ENCODE measurements around the gene MBD3L3.
A peak's percentile ranks its signal among the peaks of the same experiment; 100 is the strongest.
"Not testable (repeated sequence)": the region's sequence is repeated elsewhere in the genome, so short reads cannot be mapped to it uniquely, and the experiment has no call there.

Gene MBD3L3

DNA sequence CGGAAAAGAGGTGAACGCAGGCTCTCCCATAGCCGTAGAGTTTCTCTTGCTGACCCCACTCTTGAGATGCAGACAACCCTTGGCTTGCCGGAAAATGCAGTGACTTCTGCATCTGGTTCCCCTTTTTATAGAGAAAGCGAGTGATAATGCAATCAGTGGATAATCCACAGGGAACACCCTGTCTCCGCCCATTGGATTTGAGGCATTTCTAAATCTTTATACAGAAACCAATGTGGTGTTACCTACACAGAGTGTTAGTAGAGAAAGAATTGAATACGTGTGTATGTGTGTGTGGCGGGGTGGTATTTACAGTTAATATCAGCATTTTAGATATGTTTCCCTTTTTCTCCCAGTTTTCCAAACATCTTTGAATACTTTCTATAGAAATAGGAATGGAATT lies at the start of gene MBD3L3:
MBD3L3 (minus strand) TSS at position 101 of the 400 bp plus-strand sequence; CDS start at position 30, 71 bp downstream.
- DNase-seq (ENCODE audit: low spot score), result not testable (repeated sequence)

DNA sequence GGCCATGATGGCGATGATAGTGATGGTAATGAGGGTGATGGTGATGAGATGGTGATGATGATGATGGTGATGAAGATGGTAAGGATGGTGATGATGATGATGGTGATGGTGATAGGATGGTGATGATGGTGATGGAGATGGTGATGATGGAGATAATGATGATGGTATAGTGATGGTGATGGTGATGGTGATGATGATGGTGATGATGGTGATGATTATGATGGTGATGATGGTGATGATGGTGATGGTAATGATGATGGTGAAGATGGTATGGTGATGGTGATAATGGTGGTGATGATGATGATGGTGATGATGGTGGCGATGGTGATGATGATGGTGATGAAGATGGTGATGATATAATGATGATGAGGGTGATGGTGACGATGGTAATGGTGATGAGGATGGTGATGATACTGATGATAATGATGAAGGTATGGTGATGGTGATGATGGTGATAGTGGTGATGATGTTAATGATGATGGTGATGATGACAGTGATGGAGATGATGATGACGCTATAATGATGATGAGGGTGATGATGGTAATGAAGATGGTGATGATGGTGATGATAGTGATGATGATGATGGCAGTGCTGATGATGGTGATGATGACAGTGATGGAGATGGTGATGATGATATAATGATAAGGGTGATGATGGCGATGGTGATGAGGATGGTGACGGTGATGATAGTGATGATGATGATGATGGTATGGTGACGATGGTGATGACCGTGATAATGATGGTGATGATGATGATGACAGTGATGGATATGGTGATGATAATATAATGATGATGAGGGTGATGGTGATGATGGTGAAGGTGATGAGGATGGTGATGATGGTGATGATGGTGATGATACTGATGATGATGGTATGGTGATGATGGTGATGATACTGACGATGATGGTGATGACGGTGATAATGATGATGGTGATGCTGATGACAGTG lies 48.5 kb upstream of the MBD3L3 start:
- DNase-seq (ENCODE audit: low spot score), result no peak

DNA sequence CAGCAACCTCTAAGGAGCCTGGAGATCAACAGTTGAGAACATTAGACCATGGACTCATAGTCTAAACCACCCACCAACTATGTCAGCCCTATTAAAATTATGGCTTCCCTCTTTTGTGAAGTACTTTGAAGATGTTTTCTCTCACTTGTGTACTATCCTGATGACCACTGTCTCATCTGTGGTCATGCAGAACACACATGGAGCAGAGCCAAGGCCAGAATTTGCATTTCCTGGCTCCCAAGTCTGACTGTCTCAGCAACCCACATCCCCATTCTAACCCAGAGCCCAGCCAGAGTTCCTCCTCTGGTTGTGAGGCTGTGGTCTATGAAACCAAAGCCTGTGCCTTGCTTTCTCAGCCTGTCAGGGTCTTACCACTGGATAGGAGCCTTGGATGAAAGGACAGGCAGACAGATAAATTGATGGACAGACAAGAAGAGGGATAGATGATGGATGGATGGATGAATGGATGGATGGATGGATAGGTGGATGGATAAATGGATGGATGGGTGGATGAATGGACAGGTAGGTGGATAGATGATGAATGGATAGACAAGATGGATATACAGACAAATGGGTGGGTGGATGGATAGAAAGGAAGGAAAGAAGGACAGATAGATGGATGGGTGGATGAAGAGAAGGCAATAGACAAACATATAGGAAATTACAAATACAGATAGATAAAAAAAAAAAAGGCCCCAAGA lies 46.4 kb upstream of the MBD3L3 start:
- no peak for DNase-seq (ENCODE audit: low spot score)

DNA sequence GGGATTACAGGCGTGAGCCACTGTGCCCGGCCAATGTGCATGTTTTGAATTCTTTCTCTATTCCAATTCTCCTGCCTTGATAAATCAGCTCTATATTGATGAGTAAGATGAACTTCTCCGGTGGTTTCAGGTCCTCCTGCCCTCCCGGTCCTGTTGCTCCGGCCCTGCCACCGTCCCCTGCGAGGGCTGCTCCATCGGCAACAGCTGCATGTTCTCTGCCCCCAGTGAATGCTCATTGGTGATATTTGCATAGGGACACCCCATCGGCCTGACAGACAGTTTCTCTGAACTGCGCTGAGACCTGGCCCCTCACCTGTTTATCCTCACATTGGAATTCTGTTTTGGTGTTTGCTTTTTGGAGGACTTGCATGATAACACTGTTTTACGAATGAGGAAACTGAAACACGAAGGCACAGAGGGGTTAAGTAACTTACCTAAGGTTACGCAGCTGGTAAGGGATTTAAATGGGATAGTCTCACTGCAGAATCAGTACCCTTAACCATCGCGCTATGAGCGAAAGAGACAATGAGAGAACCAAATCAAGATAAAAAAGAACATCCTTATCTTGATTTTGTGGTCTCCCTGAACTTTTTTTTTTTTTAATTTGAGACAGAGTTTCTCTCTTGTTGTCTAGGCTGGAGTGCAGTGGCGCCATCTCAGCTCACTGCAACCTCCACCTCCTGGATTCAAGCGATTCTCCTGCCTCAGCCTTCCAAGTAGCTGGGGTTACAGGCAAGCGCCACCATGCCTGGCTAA lies 43.2 kb upstream of the MBD3L3 start:
- DNase-seq (ENCODE audit: low spot score), result no peak

DNA sequence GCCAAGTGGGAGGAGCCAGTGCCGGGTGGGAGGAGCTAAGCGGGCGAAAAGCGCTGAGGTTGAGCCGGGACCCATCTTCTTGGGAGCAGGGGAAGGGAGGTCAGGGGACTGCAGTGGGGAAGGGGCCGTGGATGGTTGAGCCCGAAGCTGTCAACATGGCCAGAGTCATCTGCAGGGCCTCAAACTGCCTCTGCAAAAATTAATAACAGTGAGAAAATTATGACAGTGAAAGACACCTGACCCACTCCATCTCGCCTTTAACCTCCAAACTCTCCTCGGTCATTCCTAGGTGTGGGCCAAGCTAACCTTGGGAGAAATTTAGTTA lies 41.1 kb upstream of the MBD3L3 start:
- DNase-seq (ENCODE audit: low spot score), result no peak

DNA sequence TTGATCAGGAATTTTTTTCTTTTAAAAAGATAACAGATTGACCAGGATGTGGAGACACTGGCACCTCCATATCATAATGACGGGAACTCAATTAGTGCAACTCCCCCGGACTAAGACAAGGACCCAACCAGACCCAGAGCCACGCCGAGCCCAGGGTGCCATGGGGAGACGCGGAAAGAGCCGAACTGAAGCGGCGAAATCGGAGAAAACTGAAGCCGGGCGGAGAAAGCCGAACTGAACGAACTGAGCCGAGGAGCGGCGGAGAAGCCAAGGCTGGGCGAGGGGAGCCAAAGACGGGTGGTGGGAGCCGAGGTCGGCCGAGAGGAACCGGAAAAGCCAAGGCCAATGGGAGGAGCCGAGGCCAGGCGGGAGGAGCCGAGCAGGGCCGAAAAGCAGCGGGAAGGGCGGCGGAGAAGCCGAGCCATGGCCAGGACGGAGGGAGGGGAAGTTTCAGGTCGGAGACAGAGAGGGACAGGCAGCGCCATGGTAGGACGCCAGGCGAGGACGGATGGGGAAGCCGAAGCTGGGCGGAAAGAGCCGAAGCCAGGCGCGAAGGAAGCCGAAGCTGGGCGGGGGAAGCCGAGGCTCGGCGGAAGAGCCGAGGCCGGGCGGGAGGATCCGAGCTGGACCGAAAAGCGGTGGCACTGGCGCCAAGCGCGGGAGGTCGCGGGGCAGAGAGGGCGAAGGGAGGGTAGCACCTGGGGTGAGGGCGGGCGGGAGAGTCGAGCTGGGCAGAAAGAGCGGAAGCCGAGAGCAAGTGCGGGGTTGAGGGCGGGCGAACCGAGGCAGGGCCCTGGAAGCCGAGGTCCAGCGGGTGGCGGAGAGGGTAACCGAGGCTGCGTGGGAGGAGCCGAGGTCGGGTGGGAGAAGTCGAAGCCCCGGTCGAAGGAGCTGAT lies 40.5 kb upstream of the MBD3L3 start:
- peak; percentile 96 for DNase-seq (ENCODE audit: low spot score)

DNA sequence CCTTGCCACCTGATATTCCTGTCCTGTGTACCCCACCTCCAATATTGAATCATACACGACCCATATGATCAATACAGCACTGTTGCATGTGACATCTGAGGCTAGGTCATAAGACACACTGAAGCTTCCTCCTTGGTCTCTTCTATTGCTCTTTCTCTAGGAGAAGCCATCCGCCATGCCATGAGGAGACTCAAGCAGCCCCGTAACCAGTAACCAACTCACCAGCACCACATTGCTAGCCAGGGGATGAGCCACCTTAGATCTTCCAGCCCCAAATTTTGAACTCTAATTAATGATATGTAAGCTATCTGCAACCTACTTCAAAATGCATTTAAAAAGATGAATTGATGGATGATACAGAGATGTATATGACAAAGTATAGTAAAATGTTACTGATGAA lies 39.6 kb upstream of the MBD3L3 start:
- DNase-seq (ENCODE audit: low spot score), result no peak

DNA sequence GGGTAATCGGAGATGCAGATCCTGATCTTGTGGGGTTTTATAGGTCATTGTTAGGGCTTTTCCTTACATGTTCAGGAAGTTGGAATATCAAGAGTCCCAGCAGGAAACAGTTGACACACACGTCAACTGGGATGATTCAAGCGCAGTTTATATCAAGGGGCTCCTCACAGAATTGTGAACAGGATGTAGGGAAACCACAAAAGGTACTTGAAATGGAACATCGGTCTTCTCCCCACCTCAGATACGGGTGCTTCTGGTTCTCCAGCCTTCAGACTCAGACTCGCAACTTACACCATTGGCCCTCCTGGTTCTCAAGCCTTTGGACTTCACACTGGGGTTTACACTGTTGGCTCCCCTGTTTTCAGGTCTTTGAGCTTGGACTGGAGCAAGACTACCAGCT lies 30.5 kb upstream of the MBD3L3 start:
- no peak for DNase-seq (ENCODE audit: low spot score)

DNA sequence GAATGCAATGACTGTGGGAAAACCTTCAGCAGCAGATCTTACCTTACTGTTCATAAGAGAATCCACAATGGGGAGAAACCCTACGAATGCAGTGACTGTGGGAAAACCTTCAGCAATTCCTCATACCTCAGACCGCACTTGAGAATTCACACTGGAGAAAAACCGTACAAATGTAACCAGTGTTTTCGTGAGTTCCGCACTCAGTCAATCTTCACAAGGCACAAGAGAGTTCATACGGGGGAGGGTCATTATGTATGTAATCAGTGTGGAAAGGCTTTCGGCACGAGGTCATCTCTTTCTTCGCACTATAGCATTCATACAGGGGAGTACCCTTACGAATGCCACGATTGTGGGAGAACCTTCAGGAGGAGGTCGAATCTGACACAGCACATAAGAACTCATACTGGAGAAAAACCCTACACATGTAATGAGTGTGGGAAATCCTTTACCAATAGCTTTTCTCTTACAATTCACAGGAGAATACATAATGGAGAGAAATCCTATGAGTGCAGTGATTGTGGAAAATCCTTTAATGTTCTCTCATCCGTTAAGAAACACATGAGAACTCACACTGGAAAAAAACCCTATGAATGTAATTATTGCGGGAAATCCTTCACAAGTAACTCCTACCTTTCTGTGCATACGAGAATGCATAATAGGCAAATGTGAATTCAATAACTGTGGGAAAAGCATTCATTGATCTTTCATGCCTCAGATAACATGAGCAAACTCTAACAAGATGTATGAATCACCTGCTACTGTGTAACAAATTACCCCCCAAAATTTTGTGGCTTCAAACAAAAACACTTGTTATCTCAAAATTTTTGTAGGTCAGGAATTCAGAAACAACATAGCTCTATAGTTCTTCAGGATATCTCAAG lies 24.8 kb upstream of the MBD3L3 start:
- DNase-seq (ENCODE audit: low spot score), result no peak

DNA sequence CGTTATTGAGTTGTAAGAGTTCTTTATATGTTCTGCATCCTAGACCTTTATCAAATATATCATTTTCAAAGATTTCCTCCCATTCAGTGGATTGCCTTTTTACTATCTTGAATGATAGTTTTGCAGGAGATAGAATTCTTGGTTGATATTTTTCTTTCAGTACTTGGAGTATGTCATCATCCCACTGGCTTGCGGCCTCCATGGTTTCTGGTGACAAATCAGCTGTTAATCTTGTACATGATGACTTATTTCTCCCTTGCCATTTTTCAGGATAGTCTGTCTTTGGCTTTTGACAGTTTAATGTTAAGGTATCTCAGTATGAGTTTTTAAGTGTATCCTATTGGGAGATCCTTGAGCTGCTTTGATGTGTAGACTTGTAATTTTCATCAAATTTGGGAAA lies 19.5 kb upstream of the MBD3L3 start:
- DNase-seq (ENCODE audit: low spot score), result no peak

DNA sequence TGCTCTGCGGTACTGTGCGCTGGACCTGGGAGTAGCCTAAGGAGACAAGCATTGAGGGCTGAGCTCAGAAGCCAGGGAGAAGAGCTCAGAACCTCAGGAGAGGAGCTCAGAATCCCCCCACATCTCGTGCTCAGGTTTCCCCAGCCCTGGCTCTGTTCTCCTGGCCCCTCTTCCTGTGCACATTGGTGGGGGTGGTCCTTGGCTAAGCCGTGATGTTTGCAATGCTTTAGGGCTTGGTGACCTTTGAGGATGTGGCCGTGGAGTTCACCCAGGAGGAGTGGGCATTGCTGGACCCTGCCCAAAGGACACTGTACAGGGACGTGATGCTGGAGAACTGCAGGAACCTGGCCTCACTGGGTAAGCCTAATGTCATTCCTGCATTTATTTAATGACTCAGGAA lies 17.7 kb upstream of the MBD3L3 start:
- no peak for DNase-seq (ENCODE audit: low spot score)

DNA sequence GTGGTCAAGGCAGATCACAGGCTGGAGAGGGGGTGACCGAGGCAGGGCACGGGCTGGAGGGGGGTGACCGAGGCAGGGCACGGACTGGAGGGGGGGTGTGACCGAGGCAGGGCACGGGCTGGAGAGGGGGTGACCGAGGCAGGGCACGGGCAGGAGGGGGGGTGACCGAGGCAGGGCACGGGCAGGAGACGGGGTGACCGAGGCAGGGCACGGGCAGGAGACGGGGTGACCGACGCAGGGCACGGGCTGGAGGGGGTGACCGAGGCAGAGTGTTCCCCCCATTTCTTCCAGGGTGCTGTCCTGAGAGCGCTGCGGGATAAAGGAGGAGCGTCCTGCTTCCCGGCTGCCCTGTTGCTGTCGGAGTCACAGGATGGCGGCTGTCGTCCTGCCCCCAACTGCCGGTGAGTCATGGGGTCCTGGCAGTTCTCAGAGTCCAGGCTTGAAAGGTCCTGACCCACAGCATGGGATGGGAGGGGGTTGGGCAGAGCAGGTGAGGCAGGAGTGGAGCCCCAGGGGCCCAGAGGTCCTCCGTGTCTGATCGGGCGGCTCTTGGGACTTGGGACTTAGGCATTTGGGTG lies 16.3 kb upstream of the MBD3L3 start:
- no peak for DNase-seq (ENCODE audit: low spot score)

DNA sequence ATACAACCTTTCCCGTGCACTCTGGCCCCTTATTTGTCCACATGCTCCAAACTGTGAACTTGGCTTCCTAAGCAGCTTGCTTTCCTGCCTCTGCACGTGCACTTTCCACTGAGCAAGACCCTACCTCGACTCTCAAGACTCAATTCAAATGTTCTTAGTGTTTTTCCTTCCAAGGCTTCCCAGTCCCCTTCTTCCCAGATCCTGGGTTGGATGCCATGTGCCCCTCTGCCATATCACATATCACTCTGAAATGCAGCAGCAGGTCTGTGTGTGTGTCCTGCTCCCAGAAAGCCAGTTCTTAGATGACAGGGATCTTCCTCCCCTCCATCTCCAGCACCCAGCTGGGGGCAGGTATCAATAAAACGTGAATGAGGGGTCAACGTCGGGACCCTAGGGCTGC lies 14.1 kb upstream of the MBD3L3 start:
- no peak for DNase-seq (ENCODE audit: low spot score)

DNA sequence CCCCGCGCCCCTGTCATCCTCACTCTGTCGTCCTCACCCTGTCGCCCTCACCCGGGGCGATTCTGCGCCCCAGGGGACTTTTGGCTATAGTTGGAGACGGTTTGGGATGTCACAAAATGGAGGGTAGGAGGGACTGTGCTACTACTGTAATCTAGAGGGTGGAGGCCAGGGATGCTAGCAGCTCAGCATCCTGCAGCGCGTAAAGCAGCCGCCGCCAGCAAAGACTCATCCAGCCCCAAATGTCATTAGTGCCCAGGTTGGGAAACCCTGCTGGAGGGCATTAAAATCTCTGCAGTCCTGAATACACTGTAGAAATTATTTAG lies 11.4 kb upstream of the MBD3L3 start:
- no peak for DNase-seq (ENCODE audit: low spot score)

DNA sequence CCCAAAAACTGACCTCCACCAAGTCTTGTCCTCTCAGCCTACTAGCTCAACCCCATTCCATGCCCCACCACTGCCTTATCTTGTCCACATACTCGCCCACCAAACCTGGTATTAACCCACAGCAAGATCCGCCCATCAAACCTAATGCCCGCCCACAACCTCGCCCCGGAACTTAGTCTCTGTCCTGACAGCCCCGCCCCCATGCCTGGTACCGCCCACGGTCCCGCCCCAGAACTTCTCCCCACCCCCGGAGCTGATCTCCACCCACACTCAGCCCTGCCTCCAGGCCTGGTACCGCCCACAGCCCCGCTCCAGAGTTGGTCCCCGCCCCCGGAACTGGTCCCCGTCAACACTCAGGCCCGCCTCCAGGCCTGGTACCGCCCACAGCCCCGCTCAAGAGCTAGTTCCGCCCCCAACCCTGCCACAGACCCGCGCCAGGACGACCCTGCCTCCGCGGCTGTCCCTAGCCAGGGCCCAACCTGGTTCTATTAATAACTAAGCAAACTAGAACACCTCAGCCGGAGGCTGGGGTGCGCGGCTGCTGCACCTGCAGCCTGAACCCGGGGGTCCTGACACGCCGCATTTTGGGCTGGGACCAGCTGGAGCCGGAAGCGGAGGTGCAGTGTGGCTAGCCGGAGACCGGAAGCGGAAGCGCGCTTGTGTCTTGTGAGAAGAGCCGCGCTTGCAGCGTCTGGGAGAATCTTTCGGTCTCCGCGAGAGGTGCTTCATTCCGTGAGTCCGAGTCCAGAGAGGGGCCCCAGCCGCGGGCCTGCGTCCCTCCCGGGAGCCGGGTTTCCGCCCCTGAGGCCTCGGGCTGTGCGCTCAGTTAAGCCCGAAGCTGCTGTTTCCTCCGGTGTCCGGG lies 10.8 kb upstream of the MBD3L3 start, which contains the start of gene ZNF557:
ZNF557 (plus strand) TSS at position 662 of the 862 bp plus-strand sequence. CDS start 5,372 bp downstream, outside the sequence.
- DNase-seq (ENCODE audit: low spot score), result peak; percentile 99

DNA sequence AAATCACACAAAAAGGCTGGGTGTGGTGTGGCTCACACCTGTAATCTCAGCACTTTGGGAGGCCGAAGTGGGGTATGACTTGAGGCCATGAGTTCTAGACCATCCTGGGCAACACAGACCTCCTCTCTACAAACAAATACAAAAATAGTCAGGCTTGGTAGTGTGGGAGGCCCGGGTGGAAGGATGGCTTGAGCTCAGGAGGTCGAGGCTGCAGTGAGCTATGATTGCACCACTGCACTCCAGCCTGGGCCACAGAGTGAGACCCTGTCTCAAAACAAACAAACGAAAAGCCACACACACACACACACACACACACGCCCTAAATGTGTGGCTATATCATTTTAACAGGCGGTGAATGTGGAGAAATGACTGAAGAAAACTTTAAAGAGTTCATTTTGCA lies 10.1 kb upstream of the MBD3L3 start:
- no peak for DNase-seq (ENCODE audit: low spot score)

DNA sequence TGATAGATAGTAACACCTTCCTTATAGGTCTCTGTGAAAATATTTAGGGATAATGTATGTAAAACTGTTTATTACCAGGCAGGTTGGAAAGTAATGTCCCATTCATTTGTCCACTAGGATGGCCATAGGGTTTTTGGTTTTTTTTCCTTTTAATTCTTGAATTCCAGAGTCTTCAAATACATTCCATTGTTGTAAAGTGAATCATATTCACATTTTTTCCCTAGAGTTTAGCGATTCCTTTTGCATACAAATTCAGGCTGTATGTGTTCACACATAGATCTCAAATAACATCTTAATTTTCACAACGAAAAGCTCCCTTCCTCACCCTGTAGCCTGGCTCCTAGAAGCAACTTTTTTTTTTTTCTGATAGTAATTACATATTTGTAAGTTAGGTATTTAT lies 9.2 kb upstream of the MBD3L3 start:
- no peak for DNase-seq (ENCODE audit: low spot score)

DNA sequence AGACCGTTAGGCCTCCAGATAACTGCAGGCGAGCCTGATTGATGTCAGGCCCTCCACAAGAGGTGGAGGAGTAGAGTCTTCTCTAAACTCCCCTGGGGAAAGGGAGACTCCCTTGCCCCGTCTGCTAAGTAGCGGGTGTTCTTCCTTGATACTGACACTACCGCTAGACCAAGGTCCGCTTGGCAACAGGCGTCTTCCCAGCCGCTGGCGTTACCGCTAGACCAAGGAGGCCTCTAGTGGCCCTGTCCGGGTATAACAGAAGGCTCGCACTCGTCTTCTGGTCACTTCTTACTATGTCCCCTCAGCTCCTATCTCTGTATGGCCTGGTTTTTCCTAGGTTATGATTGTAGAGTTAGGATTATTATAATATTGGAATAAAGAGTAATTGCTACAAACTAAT lies 8.6 kb upstream of the MBD3L3 start:
- DNase-seq (ENCODE audit: low spot score), result not testable (repeated sequence)

DNA sequence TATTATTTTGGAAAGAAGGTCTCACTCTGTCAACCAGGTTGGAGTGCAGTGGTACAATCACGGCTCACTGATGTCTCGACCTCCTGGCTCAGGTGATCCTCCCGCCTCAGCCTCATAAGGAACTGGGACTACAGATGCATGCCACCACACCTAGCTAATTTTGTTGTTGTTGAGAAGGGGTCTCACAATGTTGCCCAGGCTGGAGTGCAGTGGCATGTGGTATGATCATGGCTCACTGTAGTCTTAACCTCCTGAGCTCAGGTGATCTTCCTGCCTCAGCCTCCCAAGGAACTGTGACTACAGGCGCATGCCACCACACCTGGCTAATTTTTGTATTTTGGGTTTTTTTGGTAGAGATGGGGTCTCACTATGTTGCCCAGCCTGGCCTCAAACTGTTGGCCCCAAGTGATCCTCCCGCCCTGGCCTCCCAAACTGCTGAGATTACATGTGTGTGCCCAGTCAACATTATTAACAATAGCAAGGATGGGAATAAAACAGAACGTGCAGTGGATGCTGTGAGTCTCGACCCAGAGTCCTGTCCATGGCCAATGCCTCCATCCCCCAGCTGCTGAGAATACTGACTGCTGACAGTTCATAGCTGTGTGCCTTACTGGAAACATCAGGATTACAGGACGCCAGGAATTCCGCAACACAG lies 5.4 kb upstream of the MBD3L3 start:
- no peak for DNase-seq (ENCODE audit: low spot score)
